SK-N-SH treated with all-trans-retinoic acid at 6 μM for 48 hours (cell line): ENCODE data around the gene FTO.
A peak's percentile ranks its signal among the peaks of the same experiment; 100 is the strongest.

Source experiments
- ATAC-seq: fragments of 200-7000 bp; cut with Tn5 transposase; 3 replicates; pipeline ENCODE4 v1.9.1; 2020; ENCODE audit warnings: mild to moderate bottlenecking, moderate library complexity
- ARNTL ChIP-seq: fragments of 450-650 bp; formaldehyde crosslinking; IDR thresholded peaks from 2 replicates; pipeline ENCODE4 v1.5.0; 2020; ENCODE audit warnings: low read depth, mild to moderate bottlenecking, moderate library complexity, borderline replicate concordance
- BACH2 ChIP-seq: fragments of 250-450 bp; sonication (Bioruptor Pico); IDR thresholded peaks from 2 replicates; pipeline ENCODE4 v1.9.0; 2021; ENCODE audit warnings: mild to moderate bottlenecking, borderline replicate concordance
- CSDC2 ChIP-seq: fragments of 250-450 bp; sonication (Bioruptor Pico); IDR thresholded peaks from 2 replicates; pipeline ENCODE4 v1.5.0; 2020; ENCODE audit warnings: mild to moderate bottlenecking, moderate library complexity
- ESRRG ChIP-seq: fragments of 250-450 bp; sonication (Bioruptor Pico); IDR thresholded peaks from 2 replicates; pipeline ENCODE4 v1.6.1; 2021; ENCODE audit warnings: mild to moderate bottlenecking
- GLIS3 ChIP-seq: fragments of 250-450 bp; sonication (Bioruptor Pico); IDR thresholded peaks from 2 replicates; pipeline ENCODE4 v1.5.0; 2020; ENCODE audit warnings: mild to moderate bottlenecking, moderate library complexity
- OSR1 ChIP-seq: fragments of 250-450 bp; sonication (Bioruptor Pico); IDR thresholded peaks from 2 replicates; pipeline ENCODE4 v1.8.0; 2022; ENCODE audit warnings: moderate library complexity, mild to moderate bottlenecking, inconsistent platforms
- PPARA ChIP-seq: fragments of 250-450 bp; sonication (Bioruptor Pico); IDR thresholded peaks from 2 replicates; pipeline ENCODE4 v1.5.0; 2020; ENCODE audit warnings: mild to moderate bottlenecking, borderline replicate concordance
- RARB ChIP-seq: fragments of 250-450 bp; sonication (Bioruptor Pico); IDR thresholded peaks from 2 replicates; pipeline ENCODE4 v1.8.0; 2021; ENCODE audit warnings: mild to moderate bottlenecking, moderate library complexity
- SNAI2 ChIP-seq: fragments of 250-450 bp; sonication (Bioruptor Pico); IDR thresholded peaks from 2 replicates; pipeline ENCODE4 v1.5.0; 2020; ENCODE audit warnings: mild to moderate bottlenecking, moderate library complexity
- TOX ChIP-seq: fragments of 250-450 bp; sonication (Bioruptor Pico); IDR thresholded peaks from 2 replicates; pipeline ENCODE4 v1.8.0; 2021; ENCODE audit warnings: mild to moderate bottlenecking, moderate library complexity, borderline replicate concordance
- ZC3H10 ChIP-seq: fragments of 250-450 bp; sonication (Bioruptor Pico); IDR thresholded peaks from 2 replicates; pipeline ENCODE4 v1.5.1; 2021; ENCODE audit warnings: mild to moderate bottlenecking, moderate library complexity
- ZFP30 ChIP-seq: fragments of 450-650 bp; formaldehyde crosslinking; IDR thresholded peaks from 2 replicates; pipeline ENCODE4 v1.5.0; 2022; ENCODE audit warnings: mild to moderate bottlenecking, moderate library complexity
- ZNF565 ChIP-seq: fragments of 450-650 bp; formaldehyde crosslinking; conservative IDR thresholded peaks from 2 replicates; pipeline ENCODE4 v1.5.0; 2020; ENCODE audit warnings: low read depth, mild to moderate bottlenecking, moderate library complexity
- ZNF70 ChIP-seq: fragments of 450-650 bp; formaldehyde crosslinking; IDR thresholded peaks from 2 replicates; pipeline ENCODE4 v1.5.0; 2020; ENCODE audit warnings: mild to moderate bottlenecking, moderate library complexity
- ZNF8 ChIP-seq: fragments of 450-650 bp; formaldehyde crosslinking; IDR thresholded peaks from 2 replicates; pipeline ENCODE4 v1.5.0; 2020; ENCODE audit warnings: mild to moderate bottlenecking, moderate library complexity
- TF ChIP-seq, protein P1 (sequence below): fragments of 250-450 bp; sonication (Bioruptor Pico); IDR thresholded peaks from 2 replicates; pipeline ENCODE4 v1.5.1; 2021; ENCODE audit warnings: mild to moderate bottlenecking, moderate library complexity
- TF ChIP-seq, protein P2 (sequence below): fragments of 250-450 bp; sonication (Bioruptor Pico); IDR thresholded peaks from 2 replicates; pipeline ENCODE4 v1.5.1; 2020; ENCODE audit warnings: low read depth, mild to moderate bottlenecking, moderate library complexity
- TF ChIP-seq, protein P3 (sequence below): fragments of 250-450 bp; sonication (Bioruptor Pico); IDR thresholded peaks from 2 replicates; pipeline ENCODE4 v1.8.0; 2021; ENCODE audit warnings: low read depth, mild to moderate bottlenecking, moderate library complexity, borderline replicate concordance
- TF ChIP-seq, protein P4 (sequence below): fragments of 250-450 bp; sonication (Bioruptor Pico); IDR thresholded peaks from 2 replicates; pipeline ENCODE4 v1.8.0; 2020; ENCODE audit warnings: mild to moderate bottlenecking, moderate library complexity, borderline replicate concordance

The FTO gene

DNA sequence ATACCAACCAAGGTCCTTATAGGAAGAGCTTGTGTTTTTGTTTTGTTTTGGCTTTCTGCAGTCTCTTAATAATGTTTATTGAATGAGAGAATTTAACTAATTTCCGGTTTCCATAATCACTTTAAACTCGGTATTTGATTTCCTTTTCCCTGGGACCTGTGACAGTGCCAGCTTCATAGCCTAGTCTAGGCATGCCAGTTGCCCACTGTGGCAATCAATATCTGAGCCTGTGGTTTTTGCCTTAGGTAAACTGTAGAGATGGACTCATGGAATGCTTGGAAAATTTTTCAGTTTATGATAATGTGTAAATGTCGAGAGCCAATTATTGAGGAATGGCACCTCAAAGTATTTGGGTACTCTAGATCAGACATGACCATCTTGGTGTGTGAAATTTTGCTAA lies 78.2 kb downstream of the FTO start:
- no peak for TF ChIP-seq ZC3H10 (CRISPR knock-in tag)
- ATAC-seq, result no peak

DNA sequence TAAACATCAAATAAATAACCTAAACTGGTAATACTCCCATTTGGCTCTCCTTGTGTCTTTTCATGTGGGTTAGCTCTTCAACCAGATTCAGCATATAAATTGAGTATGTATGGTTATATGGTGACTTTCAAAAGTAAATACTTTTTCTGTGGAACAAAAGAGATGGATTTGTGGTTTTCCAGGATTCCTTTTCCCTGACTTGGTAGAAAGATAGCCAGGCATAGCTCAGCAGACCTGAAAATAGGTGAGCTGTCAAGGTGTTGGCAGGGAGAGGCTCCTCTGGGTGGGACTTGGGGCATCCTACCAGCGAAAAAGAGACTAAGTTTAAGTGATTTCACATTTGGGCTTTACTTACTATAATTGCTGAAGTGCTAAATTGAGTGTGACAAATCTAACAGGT lies 80.3 kb downstream of the FTO start:
- no peak for TF ChIP-seq RARB
- no peak for TF ChIP-seq GLIS3 (CRISPR knock-in tag)
- ATAC-seq, result peak; percentile 48

DNA sequence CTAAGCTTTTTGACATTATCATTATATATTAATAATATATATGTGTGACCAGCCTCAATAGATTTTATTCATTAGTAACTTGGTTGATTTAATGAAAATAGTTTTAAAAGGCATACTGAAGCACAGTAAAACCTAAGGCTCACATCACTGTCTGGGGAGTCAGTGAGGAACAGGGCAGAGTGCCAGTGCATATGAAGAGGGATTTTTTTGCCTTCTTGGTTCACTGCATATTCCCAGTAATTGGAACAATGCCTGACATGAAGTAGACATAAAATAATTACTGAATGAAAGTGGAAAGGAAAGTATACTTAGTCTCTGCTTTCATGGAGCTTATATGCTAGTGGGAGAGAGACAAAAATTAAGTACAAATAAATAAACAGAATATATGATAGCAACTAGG lies 81.1 kb downstream of the FTO start:
- TF ChIP-seq, protein P1, sequence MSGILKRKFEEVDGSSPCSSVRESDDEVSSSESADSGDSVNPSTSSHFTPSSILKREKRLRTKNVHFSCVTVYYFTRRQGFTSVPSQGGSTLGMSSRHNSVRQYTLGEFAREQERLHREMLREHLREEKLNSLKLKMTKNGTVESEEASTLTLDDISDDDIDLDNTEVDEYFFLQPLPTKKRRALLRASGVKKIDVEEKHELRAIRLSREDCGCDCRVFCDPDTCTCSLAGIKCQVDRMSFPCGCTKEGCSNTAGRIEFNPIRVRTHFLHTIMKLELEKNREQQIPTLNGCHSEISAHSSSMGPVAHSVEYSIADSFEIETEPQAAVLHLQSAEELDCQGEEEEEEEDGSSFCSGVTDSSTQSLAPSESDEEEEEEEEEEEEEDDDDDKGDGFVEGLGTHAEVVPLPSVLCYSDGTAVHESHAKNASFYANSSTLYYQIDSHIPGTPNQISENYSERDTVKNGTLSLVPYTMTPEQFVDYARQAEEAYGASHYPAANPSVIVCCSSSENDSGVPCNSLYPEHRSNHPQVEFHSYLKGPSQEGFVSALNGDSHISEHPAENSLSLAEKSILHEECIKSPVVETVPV (CRISPR knock-in tag), result no peak
- peak; percentile 64 for ATAC-seq

DNA sequence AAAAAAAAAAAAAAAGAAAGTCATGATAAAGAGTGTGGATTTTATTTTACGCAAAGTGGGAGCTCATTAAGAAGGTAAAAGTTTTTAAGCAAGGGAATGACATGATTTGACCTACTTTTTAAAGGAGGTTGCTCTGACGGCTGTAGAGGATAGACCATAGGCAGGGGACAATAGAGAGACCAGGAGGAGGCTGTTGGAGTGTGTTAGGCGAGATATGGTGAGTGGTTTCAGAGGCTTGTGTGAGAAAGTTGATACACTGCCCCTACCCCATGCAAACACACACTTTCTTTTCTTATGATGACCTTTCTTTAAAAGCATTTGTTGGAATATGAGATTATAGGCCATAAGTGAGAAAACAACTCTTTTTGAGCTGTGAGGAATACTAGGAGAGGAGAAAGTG lies 82.0 kb downstream of the FTO start:
- ATAC-seq, result no peak
- TF ChIP-seq ZC3H10 (CRISPR knock-in tag) (no peak), PPARA (no peak), CSDC2 (no peak), ZNF70 (CRISPR knock-in tag) (no peak), RARB (no peak), ZNF565 (no peak), ARNTL (CRISPR knock-in tag) (no peak), ZNF8 (CRISPR knock-in tag) (no peak), TOX (CRISPR knock-in tag) (no peak), SNAI2 (CRISPR knock-in tag) (no peak), ESRRG (CRISPR knock-in tag) (no peak), BACH2 (CRISPR knock-in tag) (no peak)
- TF ChIP-seq, protein P2, sequence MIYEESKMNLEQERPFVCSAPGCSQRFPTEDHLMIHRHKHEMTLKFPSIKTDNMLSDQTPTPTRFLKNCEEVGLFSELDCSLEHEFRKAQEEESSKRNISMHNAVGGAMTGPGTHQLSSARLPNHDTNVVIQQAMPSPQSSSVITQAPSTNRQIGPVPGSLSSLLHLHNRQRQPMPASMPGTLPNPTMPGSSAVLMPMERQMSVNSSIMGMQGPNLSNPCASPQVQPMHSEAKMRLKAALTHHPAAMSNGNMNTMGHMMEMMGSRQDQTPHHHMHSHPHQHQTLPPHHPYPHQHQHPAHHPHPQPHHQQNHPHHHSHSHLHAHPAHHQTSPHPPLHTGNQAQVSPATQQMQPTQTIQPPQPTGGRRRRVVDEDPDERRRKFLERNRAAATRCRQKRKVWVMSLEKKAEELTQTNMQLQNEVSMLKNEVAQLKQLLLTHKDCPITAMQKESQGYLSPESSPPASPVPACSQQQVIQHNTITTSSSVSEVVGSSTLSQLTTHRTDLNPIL (CRISPR knock-in tag), result no peak
- TF ChIP-seq, protein P3, sequence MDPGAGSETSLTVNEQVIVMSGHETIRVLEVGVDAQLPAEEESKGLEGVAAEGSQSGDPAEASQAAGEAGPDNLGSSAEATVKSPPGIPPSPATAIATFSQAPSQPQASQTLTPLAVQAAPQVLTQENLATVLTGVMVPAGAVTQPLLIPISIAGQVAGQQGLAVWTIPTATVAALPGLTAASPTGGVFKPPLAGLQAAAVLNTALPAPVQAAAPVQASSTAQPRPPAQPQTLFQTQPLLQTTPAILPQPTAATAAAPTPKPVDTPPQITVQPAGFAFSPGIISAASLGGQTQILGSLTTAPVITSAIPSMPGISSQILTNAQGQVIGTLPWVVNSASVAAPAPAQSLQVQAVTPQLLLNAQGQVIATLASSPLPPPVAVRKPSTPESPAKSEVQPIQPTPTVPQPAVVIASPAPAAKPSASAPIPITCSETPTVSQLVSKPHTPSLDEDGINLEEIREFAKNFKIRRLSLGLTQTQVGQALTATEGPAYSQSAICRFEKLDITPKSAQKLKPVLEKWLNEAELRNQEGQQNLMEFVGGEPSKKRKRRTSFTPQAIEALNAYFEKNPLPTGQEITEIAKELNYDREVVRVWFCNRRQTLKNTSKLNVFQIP (CRISPR knock-in tag), result no peak
- TF ChIP-seq, protein P4, sequence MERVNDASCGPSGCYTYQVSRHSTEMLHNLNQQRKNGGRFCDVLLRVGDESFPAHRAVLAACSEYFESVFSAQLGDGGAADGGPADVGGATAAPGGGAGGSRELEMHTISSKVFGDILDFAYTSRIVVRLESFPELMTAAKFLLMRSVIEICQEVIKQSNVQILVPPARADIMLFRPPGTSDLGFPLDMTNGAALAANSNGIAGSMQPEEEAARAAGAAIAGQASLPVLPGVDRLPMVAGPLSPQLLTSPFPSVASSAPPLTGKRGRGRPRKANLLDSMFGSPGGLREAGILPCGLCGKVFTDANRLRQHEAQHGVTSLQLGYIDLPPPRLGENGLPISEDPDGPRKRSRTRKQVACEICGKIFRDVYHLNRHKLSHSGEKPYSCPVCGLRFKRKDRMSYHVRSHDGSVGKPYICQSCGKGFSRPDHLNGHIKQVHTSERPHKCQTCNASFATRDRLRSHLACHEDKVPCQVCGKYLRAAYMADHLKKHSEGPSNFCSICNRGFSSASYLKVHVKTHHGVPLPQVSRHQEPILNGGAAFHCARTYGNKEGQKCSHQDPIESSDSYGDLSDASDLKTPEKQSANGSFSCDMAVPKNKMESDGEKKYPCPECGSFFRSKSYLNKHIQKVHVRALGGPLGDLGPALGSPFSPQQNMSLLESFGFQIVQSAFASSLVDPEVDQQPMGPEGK (CRISPR knock-in tag), result no peak
- TF ChIP-seq, all 23 proteins: peak for 0

DNA sequence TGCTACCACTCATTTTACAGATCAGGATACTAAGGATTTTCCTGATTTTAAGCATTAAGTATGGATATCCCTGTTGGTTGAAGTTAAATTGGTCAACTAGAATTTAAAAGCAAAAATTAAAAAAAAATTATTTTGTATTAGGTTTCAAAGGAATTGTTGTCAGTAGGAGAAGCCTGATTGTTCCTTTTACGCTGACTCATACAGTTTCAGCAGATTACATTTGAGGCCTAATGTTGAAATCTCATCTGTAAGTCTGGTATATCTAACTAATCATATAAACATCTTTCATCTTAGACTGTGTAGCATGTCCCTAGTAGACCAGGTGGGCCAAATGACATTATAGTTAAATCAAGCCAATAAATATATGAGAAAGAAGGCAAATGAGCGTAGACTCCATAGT lies 83.5 kb downstream of the FTO start:
- ATAC-seq, result no peak
- TF ChIP-seq, protein P4 (CRISPR knock-in tag), result no peak
- TF ChIP-seq, all 23 proteins: peak for 0

DNA sequence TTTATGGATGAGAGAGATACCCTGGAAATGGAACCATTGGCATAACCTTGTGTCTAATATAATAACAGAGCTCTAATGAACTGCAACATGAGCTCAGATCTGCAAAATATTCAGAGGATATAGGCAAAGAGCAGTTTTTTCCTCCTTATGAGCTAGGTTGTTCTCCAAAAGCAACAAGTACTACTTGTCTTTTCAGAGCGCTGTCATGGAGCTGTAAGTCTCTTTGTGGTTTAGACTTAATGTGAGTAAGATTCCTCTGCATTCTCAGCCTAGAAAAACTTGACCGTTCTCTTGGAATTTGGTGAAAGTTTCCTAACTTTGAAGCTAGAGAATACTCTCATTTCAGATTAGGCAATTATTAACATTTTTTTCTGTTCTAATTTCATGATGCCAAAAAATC lies 85.2 kb downstream of the FTO start:
- peak; percentile 62 for ATAC-seq
- no peak for TF ChIP-seq OSR1 (CRISPR knock-in tag)
- no peak for TF ChIP-seq BACH2 (CRISPR knock-in tag)
- TF ChIP-seq ZC3H10 (CRISPR knock-in tag), result no peak
- TF ChIP-seq, protein P2 (CRISPR knock-in tag), result no peak
- TF ChIP-seq PPARA, result no peak
- TF ChIP-seq, protein P3 (CRISPR knock-in tag), result no peak
- no peak for TF ChIP-seq ZFP30
